Hematopoietic multipotent progenitor cell (in vitro differentiated cells): ENCODE results near the gene PELI1. TPM values are rescaled to one million over a fixed set of nuclear protein-coding genes. Genes with fewer than 3 reads are reported as not detected.

Experiments used
- total RNA-seq: library from RNA; depleted of rRNA; stranded (reverse); fragments of >200 nt; gene quantifications from one replicate; pipeline ENCODE4 v1.2.3, GENCODE V29; 2012

Gene PELI1
- total RNA-seq, 1 donor = 11.8 TPM

Other genes with a start within 250 kb of the PELI1 start
- gene VPS54, start 125.0 kb downstream of the PELI1 start, total RNA-seq = 9.4 TPM